OCI-LY3 (cell line): ENCODE data around the gene AGT.
A peak's percentile ranks its signal among the peaks of the same experiment; 100 is the strongest.
"Not testable (repeated sequence)": the region's sequence is repeated elsewhere in the genome, so short reads cannot be mapped to it uniquely, and the experiment has no call there.

Experiments
- H2AFZ ChIP-seq: fragments of 200-600, 300-600 bp; shearing (Covaris generic); 2 replicates; pipeline ENCODE4 v1.6.0; 2014; ENCODE audit warnings: antibody characterized with exemption, low read depth, low read length
- H3K27ac ChIP-seq: fragments of 200-600, 300-600 bp; sonication (generic); 2 replicates; pipeline ENCODE4 v1.5.1; 2014; ENCODE audit warnings: mild to moderate bottlenecking, low read length, moderate library complexity, mixed read lengths
- H3K27me3 ChIP-seq: fragments of 200-600, 300-600 bp; sonication (generic); 2 replicates; pipeline ENCODE4 v1.6.1; 2014; ENCODE audit warnings: low read depth, low read length, mixed read lengths
- H3K36me3 ChIP-seq: fragments of 200-600, 300-600 bp; sonication (generic); replicated peaks from 2 replicates; pipeline ENCODE3; 2014; ENCODE audit warnings: low read depth, low read length, mixed read lengths
- H3K4me1 ChIP-seq: fragments of 300-600, 200-600 bp; sonication (generic); 2 replicates; pipeline ENCODE4 v1.6.1; 2014; ENCODE audit warnings: low read length, mixed read lengths
- H3K4me2 ChIP-seq: fragments of 200-600, 300-600 bp; sonication (generic); 2 replicates; pipeline ENCODE4 v1.6.1; 2014; ENCODE audit warnings: low read length, mixed read lengths
- H3K4me3 ChIP-seq: fragments of 300-600, 200-600 bp; sonication (generic); 2 replicates; pipeline ENCODE4 v1.5.1; 2014; ENCODE audit warnings: antibody characterized with exemption, mild to moderate bottlenecking, low read length, moderate library complexity
- H3K79me2 ChIP-seq: fragments of 300-600, 200-600 bp; shearing (Covaris generic); 2 replicates; pipeline ENCODE4 v1.6.1; 2014; ENCODE audit warnings: mild to moderate bottlenecking, low read length, mixed read lengths
- H3K9ac ChIP-seq: fragments of 300-600, 200-600 bp; shearing (Covaris generic); 2 replicates; pipeline ENCODE4 v1.6.0; 2014; ENCODE audit warnings: mild to moderate bottlenecking, low read length, moderate library complexity
- H3K9me3 ChIP-seq: fragments of 200-600, 300-600 bp; shearing (Covaris generic); 2 replicates; pipeline ENCODE4 v1.6.1; 2014; ENCODE audit warnings: low read length, mixed read lengths; ENCODE audit not compliant: insufficient read depth
- H4K20me1 ChIP-seq: fragments of 200-600, 300-600 bp; sonication (generic); 2 replicates; pipeline ENCODE4 v1.6.1; 2016; ENCODE audit warnings: low read length, mixed read lengths; ENCODE audit not compliant: insufficient read depth
- CTCF ChIP-seq: fragments of 200-600, 300-600 bp; sonication (generic); IDR thresholded peaks from 2 replicates; pipeline ENCODE4 v1.5.1; 2014; ENCODE audit warnings: antibody characterized with exemption, low read length, low read depth
- EZH2phosphoT487 ChIP-seq: fragments of 200-600 bp; shearing (Covaris generic); IDR thresholded peaks from 2 replicates; pipeline ENCODE4 v1.6.1; 2018; ENCODE audit warnings: antibody characterized with exemption, mixed run types, low read depth

The AGT gene

DNA sequence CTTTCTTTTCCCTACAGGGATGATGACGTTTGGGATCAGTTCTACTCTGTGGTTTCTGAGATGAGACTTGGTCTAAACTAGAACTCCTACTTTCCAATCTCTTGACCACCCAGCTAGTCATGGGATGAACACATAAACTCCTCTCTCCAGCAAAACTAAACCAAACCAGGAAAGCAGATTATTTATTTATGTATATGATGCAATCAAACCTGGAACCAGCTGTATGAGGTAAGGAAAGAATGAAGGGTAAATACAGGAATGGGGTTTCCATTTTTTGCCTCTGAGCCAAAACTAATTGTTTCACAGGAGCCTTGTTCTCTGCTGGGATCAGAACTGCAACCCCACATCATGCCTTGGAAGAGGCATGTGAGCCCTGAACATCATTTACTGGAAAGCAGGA is 3.3 kb upstream of the AGT start:
- no peaks in the 10 kb centered on the region for H3K27me3 ChIP-seq
- H3K4me2 ChIP-seq = no peak overlapping the region
- no peaks in the 10 kb centered on the region for H4K20me1 ChIP-seq
- TF ChIP-seq CTCF = no peak
- TF ChIP-seq EZH2phosphoT487 = no peak
- H2AFZ ChIP-seq = no peak overlapping the region
- H3K4me3 ChIP-seq = no peak overlapping the region
- no peaks in the 10 kb centered on the region for H3K36me3 ChIP-seq
- H3K4me1 ChIP-seq = no peaks in the 10 kb centered on the region
- no peaks in the 10 kb centered on the region for H3K9me3 ChIP-seq
- H3K9ac ChIP-seq = no peak overlapping the region
- H3K79me2 ChIP-seq = no peaks in the 10 kb centered on the region
- no peak overlapping the region for H3K27ac ChIP-seq

DNA sequence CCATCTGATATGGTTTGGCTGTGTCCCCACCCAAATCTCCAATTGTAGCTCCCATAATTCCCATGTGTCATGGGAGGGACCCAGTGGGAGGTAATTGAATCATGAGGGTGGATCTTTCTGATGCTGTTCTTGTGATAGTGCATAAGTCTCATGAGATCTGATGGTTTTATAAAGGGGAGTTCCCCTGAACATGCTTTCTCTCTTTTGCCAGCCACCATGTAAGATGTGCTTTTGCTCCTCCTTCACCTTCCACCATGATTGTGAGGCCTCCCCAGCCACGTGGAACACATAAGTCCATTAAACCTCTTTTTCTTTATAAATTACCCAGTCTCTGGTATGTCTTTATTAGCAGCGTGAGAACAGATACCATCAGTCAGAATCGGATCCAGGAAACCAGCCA is 2.5 kb upstream of the AGT start:
- not testable (repeated sequence) for H2AFZ ChIP-seq, H3K4me3 ChIP-seq, H3K79me2 ChIP-seq, H3K4me2 ChIP-seq, H3K4me1 ChIP-seq, H3K27me3 ChIP-seq, H4K20me1 ChIP-seq, H3K36me3 ChIP-seq, H3K27ac ChIP-seq, H3K9me3 ChIP-seq, H3K9ac ChIP-seq

DNA sequence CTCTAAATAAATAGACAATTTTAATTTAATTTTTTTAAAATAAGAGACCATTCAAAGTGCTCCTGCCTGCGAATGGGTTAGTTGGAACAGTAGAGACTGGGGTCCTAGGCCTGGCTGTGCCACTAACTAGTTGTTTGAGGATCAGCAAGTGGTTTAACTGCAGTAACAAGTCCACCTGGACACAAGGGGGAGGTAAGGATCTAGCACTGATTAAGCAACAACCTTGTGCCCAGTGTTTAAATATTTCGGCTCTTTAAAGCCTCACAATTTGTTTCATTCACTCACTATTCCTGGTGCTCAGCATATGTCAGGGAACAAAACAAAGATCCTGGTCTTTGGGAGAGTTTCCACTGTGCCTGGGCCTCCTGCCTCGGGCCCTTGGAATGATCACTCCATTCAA is 1.6 kb upstream of the AGT start:
- Histone ChIP-seq H3K79me2 (no peaks in the 10 kb centered on the region), H3K27me3 (no peaks in the 10 kb centered on the region), H3K4me2 (no peak overlapping the region), H3K27ac (no peak overlapping the region), H3K36me3 (no peaks in the 10 kb centered on the region), H3K9me3 (no peaks in the 10 kb centered on the region), H4K20me1 (no peaks in the 10 kb centered on the region), H3K9ac (no peak overlapping the region), H2AFZ (no peak overlapping the region), H3K4me3 (no peak overlapping the region), H3K4me1 (no peaks in the 10 kb centered on the region)
- no peak for TF ChIP-seq EZH2phosphoT487
- peak; percentile 5; the same call in 1 of the 2 replicates for TF ChIP-seq CTCF

DNA sequence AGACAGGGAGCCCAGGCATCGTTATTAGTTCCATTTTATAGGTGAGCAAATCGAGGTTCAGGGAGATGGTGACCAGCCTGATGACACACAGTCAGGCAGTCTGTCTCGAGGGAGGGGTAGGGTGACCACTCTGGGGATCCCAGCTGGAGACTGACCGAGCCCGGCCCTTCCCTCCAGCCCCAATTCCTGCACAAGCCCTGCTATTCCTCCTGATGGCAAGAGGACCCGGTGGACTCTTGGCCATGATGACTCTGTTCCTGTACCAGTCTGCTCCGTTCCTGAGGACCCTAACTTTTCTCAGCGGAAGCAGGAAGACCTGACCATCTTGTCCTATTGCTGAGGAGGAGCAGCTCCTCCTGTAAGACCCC is 391 bp downstream of the AGT start:
- H3K9me3 ChIP-seq = no peaks in the 10 kb centered on the region
- H3K27me3 ChIP-seq = no peaks in the 10 kb centered on the region
- no peak overlapping the region for H3K9ac ChIP-seq
- TF ChIP-seq EZH2phosphoT487 = no peak
- no peak for TF ChIP-seq CTCF
- H3K4me1 ChIP-seq = no peaks in the 10 kb centered on the region
- H2AFZ ChIP-seq = no peak overlapping the region
- H3K36me3 ChIP-seq = no peaks in the 10 kb centered on the region
- H3K27ac ChIP-seq = no peak overlapping the region
- no peaks in the 10 kb centered on the region for H4K20me1 ChIP-seq
- H3K4me2 ChIP-seq = no peak overlapping the region
- H3K79me2 ChIP-seq = no peaks in the 10 kb centered on the region
- H3K4me3 ChIP-seq = no peak overlapping the region

- Histone ChIP-seq H3K9me3 (no peaks in the 10 kb centered on the region), H3K9ac (no peak overlapping the region), H3K4me3 (no peak overlapping the region), H3K79me2 (no peaks in the 10 kb centered on the region), H4K20me1 (no peaks in the 10 kb centered on the region), H3K4me2 (no peak overlapping the region), H3K27ac (no peak overlapping the region), H3K27me3 (no peaks in the 10 kb centered on the region), H3K4me1 (no peaks in the 10 kb centered on the region), H3K36me3 (no peaks in the 10 kb centered on the region), H2AFZ (no peak overlapping the region)
- TF ChIP-seq EZH2phosphoT487 (no peak), CTCF (no peak)
Observed at GRCh38 chr1:230713138-230713537, 784 bp downstream of the AGT start.
